Hepatocyte (in vitro differentiated cells): ENCODE data around the gene ABCA13. TPM values are rescaled to one million over a fixed set of nuclear protein-coding genes. Genes with fewer than 3 reads are reported as not detected.

Experiments used
- DNase-seq: peaks from one replicate; pipeline ENCODE4 v3.0.0-alpha.2; 2016; ENCODE audit warnings: low spot score
- H2AFZ ChIP-seq: fragments of 200-600 bp; sonication (generic); 2 replicates; pipeline ENCODE4 v1.6.0; 2016; ENCODE audit warnings: antibody characterized with exemption, mild to moderate bottlenecking
- H3K27ac ChIP-seq: fragments of 200-600 bp; sonication (generic); 2 replicates; pipeline ENCODE4 v1.5.1; 2016; ENCODE audit warnings: mild to moderate bottlenecking
- H3K27me3 ChIP-seq: fragments of 200-600 bp; sonication (generic); 2 replicates; pipeline ENCODE4 v1.6.1; 2016
- H3K36me3 ChIP-seq: fragments of 200-600 bp; sonication (generic); replicated peaks from 2 replicates; pipeline ENCODE4 v1.5.1; 2016; ENCODE audit warnings: low read depth; ENCODE audit not compliant: insufficient read depth
- H3K4me1 ChIP-seq: fragments of 200-600 bp; sonication (generic); 2 replicates; pipeline ENCODE4 v1.5.1; 2016; ENCODE audit warnings: mild to moderate bottlenecking, moderate library complexity; ENCODE audit not compliant: insufficient read depth
- H3K4me2 ChIP-seq: fragments of 200-600 bp; sonication (generic); 2 replicates; pipeline ENCODE4 v1.6.0; 2016
- H3K4me3 ChIP-seq: fragments of 200-600 bp; sonication (generic); 2 replicates; pipeline ENCODE4 v1.5.1; 2016; ENCODE audit warnings: mild to moderate bottlenecking
- H3K79me2 ChIP-seq: fragments of 200-600 bp; sonication (generic); 2 replicates; pipeline ENCODE4 v1.6.0; 2017; ENCODE audit warnings: mild to moderate bottlenecking
- H3K9me2 ChIP-seq: fragments of 200-600 bp; sonication (generic); replicated peaks from 2 replicates; pipeline ENCODE4 v1.6.0; 2017; ENCODE audit warnings: mild to moderate bottlenecking; ENCODE audit not compliant: insufficient read depth
- H3K9me3 ChIP-seq: fragments of 200-600 bp; sonication (generic); 2 replicates; pipeline ENCODE4 v1.5.1; 2016; ENCODE audit warnings: low read depth, mild to moderate bottlenecking
- H4K20me1 ChIP-seq: fragments of 200-600 bp; sonication (generic); 2 replicates; pipeline ENCODE4 v1.6.0; 2016; ENCODE audit warnings: mild to moderate bottlenecking; ENCODE audit not compliant: insufficient read depth, poor library complexity, severe bottlenecking
- CTCF ChIP-seq: fragments of 200-600 bp; sonication (generic); IDR thresholded peaks from 2 replicates; pipeline ENCODE4 v1.5.1; 2016; ENCODE audit warnings: antibody characterized with exemption, mild to moderate bottlenecking; ENCODE audit not compliant: poor library complexity
- EZH2 ChIP-seq: fragments of 200-600 bp; sonication (generic); IDR thresholded peaks from 2 replicates; pipeline ENCODE4 v1.6.1; 2016; ENCODE audit warnings: antibody characterized with exemption, mild to moderate bottlenecking, borderline replicate concordance
- EZH2phosphoT487 ChIP-seq: fragments of 200-600 bp; sonication (generic); IDR thresholded peaks from one replicate; pipeline ENCODE4 v1.6.1; 2018; ENCODE audit warnings: antibody characterized with exemption, mild to moderate bottlenecking, low read depth, moderate library complexity; ENCODE audit not compliant: unreplicated experiment, severe bottlenecking
- WGBS: methylation state at CpG from one replicate; pipeline ENCODE4 v1.1.6; 2016; ENCODE audit warnings: low lambda C conversion rate; ENCODE audit errors: missing lambda C conversion rate; 5-methylcytosine and 5-hydroxymethylcytosine counted together
- polyA plus RNA-seq: library from polyadenylated mRNA; unstranded; fragments of >200 nt; fragmentation: Nextera tagmentation; extraction: Ambion mirVana; gene quantifications from 2 replicates; pipeline ENCODE4 v1.2.1, GENCODE V29; 2016
- total RNA-seq: library from RNA; depleted of rRNA; stranded (reverse); fragments of >200 nt; gene quantifications from 2 replicates; pipeline ENCODE4 v1.2.3, GENCODE V29; 2014

The ABCA13 gene
- total and polyA plus RNA-seq, 2 experiments from 2014 or later: 0.57 to 2.0 TPM

- Histone ChIP-seq H3K36me3 (no peaks in the 10 kb centered on the region), H3K4me3 (no peak overlapping the region), H3K79me2 (no peaks in the 10 kb centered on the region), H2AFZ (no peak overlapping the region), H3K9me2 (no peaks in the 10 kb centered on the region), H4K20me1 (no peaks in the 10 kb centered on the region), H3K4me1 (no peaks in the 10 kb centered on the region), H3K4me2 (no peak overlapping the region), H3K27me3 (no peaks in the 10 kb centered on the region), H3K9me3 (no peaks in the 10 kb centered on the region), H3K27ac (no peak overlapping the region)
- TF ChIP-seq EZH2phosphoT487 (no peak), CTCF (no peak), EZH2 (no peak)
- 79% methylated on average over 6 of the region's 6 CpGs for WGBS
- no peak for DNase-seq
These were observed 219.4 kb downstream of the ABCA13 start for GRCh38 chr7:48390388-48391327.

GRCh38 chr7:48398191-48398590, 226.9 kb downstream of the ABCA13 start:
- Histone ChIP-seq H3K4me2 (no peak overlapping the region), H3K27ac (no peak overlapping the region), H3K36me3 (no peaks in the 10 kb centered on the region), H3K4me1 (no peaks in the 10 kb centered on the region), H3K79me2 (no peaks in the 10 kb centered on the region), H3K9me2 (no peaks in the 10 kb centered on the region), H3K27me3 (no peaks in the 10 kb centered on the region), H4K20me1 (no peaks in the 10 kb centered on the region), H3K9me3 (no peaks in the 10 kb centered on the region), H3K4me3 (no peak overlapping the region), H2AFZ (no peak overlapping the region)
- TF ChIP-seq EZH2: no peak
- TF ChIP-seq CTCF: no peak
- TF ChIP-seq EZH2phosphoT487: no peak
- DNase-seq: no peak
- 90% methylated on average over 2 of the region's 2 CpGs for WGBS

GRCh38 chr7:48402721-48403120, 231.5 kb downstream of the ABCA13 start:
- Histone ChIP-seq H3K9me3 (no peaks in the 10 kb centered on the region), H3K27ac (no peak overlapping the region), H3K36me3 (no peaks in the 10 kb centered on the region), H3K4me3 (no peak overlapping the region), H3K4me1 (no peaks in the 10 kb centered on the region), H3K79me2 (no peaks in the 10 kb centered on the region), H4K20me1 (no peaks in the 10 kb centered on the region), H3K9me2 (no peaks in the 10 kb centered on the region), H3K4me2 (no peak overlapping the region), H3K27me3 (no peaks in the 10 kb centered on the region), H2AFZ (no peak overlapping the region)
- no peak for TF ChIP-seq EZH2
- TF ChIP-seq CTCF: no peak
- TF ChIP-seq EZH2phosphoT487: no peak
- DNase-seq: no peak
- WGBS: 80% methylated on average over 1 of the region's 1 CpG
